Measurements from ENCODE around the gene DIPK2B.

The DIPK2B gene

DNA sequence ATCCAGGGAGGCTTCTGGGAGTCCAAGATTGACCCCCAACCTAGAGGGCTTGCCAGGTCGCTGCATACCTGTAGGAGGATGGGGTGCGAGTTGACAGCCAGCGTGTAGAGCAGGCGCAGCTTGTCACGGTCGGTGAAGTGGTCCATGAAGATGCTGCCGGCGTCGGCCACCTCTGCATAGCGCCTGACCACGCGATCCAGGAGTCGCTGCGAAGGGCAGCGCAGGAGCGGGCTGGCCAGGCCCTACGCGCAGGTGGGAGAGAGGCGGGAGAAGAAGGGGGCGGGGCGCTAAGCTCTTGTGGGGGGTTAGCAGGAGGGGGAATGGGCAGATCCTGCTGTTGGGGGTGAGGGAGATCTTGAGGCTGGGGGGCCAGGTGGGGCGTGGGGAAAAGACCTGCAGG lies 43.0 kb downstream of the DIPK2B start:
- DNase-seq (ENCODE audit: low read depth) = no peak

GRCh38 chrX:45154462-45154861 lies 46.2 kb downstream of the DIPK2B start:
- no peak for DNase-seq (ENCODE audit: low read depth)

- no peak for DNase-seq (ENCODE audit: low read depth)
These were observed 46.7 kb downstream of the DIPK2B start for GRCh38 chrX:45154033-45154360.

Data from stimulated activated CD4-positive, alpha-beta T cell treated with anti-CD3 and anti-CD28 coated beads, Interleukin-2, amount 100 ng/mL, for 4 hours (primary cell).